Activated CD4-positive, alpha-beta T cell treated with anti-CD3 and anti-CD28 coated beads, Interleukin-2, amount 50 U/mL, for 48 hours (primary cell): ENCODE data around the gene CMTM3.
"Not testable (repeated sequence)": the region's sequence is repeated elsewhere in the genome, so short reads cannot be mapped to it uniquely, and the experiment has no call there.

Experiments used
- DNase-seq, 2 experiments: peaks; one replicate each; pipeline ENCODE4 v3.0.0-alpha.2; 2020

Gene CMTM3

GRCh38 chr16:66585481-66586239 is 18.8 kb upstream of the CMTM3 start:
- no peak for DNase-seq

GRCh38 chr16:66587881-66588600 is 16.5 kb upstream of the CMTM3 start:
- DNase-seq: no peak

GRCh38 chr16:66588981-66589713 is 15.4 kb upstream of the CMTM3 start:
- peak; percentile 62 to 70 for DNase-seq

DNA sequence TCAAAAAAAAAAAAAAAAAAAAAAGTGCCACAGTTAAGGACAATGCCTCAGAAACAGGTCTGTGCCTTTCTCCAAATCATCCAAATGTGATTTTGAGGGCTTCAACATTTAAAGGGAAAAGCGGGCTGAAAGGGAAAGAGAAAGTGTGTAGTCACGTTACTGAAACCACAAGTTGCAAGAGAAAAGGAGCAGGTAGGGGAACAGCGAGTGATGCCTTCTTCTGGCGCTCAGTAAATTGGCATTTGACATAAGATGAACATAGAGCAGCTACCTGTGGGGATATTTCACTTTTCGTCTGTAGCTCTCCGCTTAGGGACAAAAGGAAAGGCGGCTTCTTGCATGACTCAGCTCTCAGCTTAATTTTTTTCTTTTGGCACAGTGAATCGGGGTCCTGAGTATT is 14.2 kb upstream of the CMTM3 start:
- DNase-seq: no peak

DNA sequence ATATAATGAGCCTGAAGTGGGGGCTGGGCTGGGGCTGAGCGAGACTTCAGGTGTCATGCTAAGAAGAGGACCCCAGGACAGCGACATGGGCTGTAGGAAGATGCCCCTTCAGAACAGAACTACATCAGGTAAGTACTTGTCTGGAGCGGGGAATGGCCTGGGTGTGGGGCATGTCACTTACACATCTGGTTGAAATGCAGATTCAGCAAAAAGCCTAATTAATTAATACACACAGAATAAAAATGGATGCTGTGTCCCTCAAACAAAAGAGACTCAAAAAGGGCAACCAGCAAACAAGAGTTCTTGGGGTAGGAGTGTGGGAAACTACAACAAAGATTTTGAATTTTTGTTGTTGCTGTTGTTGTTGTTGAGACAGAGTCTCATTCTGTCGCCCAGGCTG is 13.5 kb upstream of the CMTM3 start:
- DNase-seq: no peak

DNA sequence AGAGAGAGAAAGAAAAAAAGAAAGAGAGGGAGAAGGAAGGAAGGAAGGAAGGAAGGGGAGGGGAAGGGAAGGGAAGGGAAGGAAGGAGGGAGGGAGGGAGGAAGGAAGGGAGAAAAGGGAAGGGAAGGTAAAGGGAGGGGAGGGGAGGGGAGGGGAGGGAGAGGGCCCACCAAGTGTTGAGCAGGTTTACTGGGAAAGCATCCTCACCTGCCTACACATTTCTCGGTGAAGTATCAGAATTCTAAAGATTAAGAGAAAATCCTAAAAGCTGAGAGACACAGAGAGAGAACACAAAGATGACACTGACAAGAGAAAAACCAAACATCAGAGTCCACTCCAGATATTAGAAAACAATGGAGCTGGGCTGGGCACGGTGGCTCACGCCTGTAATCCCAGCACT is 12.3 kb upstream of the CMTM3 start:
- DNase-seq: no peak

DNA sequence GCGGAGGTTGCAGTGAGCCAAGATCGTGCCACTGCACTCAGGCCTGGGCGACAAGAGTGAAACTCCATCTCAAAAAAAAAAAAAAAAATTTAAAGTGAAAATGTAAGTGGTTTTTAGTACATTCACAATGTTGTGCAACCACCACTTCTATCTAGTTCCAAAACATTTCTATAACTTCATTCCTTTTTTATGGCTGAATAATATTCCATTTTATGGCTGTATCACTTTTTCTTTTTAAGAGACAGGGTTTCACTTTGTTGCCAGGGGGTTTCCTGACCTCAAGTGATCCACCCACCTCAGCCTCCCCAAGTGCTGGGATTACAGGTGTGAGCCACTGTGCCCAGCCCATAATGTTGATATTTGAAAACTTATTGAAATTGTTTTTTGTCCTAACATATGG is 11.7 kb upstream of the CMTM3 start:
- DNase-seq: no peak

GRCh38 chr16:66594739-66595138 is 9.8 kb upstream of the CMTM3 start:
- DNase-seq: no peak

- DNase-seq: not testable (repeated sequence)
These were observed 7.9 kb upstream of the CMTM3 start for GRCh38 chr16:66596559-66596958.

GRCh38 chr16:66596986-66597848 is 7.3 kb upstream of the CMTM3 start:
- DNase-seq: no peak

- no peak for DNase-seq
These were observed 6.4 kb upstream of the CMTM3 start for GRCh38 chr16:66598111-66598510.

GRCh38 chr16:66599726-66600125 is 4.8 kb upstream of the CMTM3 start:
- no peak for DNase-seq

DNA sequence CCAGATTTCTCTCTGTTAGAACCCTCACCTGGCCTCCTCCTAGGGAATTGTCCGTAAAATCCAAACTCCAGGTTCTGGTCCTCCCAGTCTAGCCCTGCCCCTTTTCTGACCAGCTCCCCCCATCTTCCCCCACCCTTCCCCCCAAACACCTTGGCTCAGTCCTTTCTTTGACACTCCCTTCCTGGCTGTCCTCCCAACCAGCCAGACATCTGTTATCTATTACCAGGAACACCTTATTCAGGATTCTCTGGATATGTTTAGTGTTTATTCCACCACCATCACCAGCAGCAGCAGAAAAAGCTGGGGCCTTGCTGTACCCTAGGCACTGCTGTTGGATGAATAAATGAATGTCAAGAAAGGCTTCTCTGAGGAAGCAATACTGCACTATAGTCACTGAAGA is 4.0 kb upstream of the CMTM3 start:
- no peak for DNase-seq

GRCh38 chr16:66601471-66601870 is 3.0 kb upstream of the CMTM3 start:
- DNase-seq: no peak

DNA sequence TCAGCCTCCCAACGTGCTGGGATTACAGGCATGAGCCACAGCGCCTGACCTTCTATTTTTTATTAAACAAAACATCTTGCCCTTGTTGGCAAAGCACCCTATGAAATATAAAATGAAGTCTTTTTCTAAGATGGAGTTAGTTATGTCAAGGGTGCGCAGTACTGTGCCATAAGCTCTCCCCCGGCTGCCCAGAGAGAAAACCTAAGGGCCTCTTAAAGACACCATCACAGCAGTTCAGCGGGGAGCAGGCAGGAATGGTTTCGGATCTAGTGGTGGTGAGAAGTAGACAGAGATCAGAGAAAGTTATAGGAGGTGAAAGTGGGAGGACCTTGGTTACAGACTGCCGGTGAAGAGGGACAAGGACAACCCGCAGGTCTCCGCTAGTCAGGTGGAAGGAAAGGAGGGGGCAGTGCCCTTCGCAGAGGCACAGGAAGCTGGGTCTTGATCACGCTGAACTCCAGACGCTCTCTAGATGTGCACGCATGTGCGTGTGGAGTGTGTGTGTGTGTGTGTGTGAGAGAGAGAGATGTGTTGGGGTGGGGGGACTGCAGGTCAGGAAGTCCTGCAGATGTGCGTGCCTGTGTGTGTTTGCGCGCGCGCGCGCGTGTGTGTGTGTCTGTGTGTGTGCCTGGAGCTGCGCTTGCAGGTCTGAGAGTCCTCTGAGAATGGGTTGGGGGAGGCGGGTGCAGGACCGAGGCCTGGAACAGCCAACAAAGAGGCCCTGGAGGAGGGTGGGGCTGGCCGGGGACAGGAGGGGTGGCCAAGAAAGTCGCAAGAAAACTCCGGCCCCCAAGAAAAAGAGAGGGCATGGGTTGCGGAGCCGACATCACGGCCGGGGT is 748 bp upstream of the CMTM3 start:
- DNase-seq: peak; percentile 68 to 70

DNA sequence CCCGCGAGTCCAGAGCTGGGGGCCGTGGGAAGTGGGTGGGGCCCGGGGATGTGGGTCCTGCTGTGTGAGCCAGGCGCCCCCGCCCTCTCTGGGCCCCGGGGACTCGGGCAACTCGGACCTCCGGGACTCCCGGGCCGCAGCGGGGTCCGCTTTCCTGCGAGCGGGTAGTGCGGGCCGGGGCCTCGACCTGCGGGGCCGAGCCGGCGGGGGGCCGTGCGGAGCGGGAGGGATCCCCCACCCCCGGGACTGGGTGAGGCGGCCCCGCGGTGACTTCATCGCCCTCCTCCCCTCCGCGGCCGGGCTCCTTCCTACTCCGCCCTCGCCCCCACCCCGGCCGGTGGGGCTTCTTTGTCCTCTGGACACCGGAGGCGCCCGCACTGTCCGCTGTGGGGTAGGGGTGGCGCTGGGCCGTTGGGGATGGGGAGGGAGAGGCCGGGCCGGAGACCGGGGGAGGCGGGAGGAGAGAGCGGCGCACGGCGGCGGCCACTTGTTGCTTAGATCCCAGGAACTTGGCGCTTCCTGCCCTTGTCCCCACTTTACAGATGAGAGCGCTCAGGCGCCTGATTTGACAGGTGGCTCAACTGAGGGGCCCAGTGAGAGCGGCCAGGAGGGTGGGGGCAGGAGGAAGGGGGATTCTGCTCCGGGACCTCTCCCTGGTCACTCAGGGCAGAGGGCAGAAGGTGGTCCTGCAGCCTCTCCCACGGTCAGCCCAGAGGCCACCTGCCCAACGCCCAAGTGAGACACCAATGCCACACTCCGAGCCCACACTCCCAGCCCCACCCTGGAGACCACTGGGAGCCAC is 874 bp downstream of the CMTM3 start:
- peak; percentile 37 to 49 for DNase-seq

GRCh38 chr16:66605979-66606751 is 1.7 kb downstream of the CMTM3 start:
- DNase-seq: peak in 1 of 2 experiments; percentile 21

- DNase-seq: peak; percentile 89 to 92
These were observed 4.0 kb downstream of the CMTM3 start for GRCh38 chr16:66608241-66609138.

- DNase-seq: no peak
These were observed 4.6 kb downstream of the CMTM3 start for GRCh38 chr16:66609139-66609510.
